GM23338 (cell line): ENCODE measurements around the gene MZT2A.

ENCODE experiments used
- EZH2 ChIP-seq: fragments of 200-600 bp; sonication (generic); IDR thresholded peaks from one replicate; pipeline ENCODE4 v1.8.0; 2017; ENCODE audit warnings: antibody characterized with exemption, mild to moderate bottlenecking, low read depth; ENCODE audit not compliant: unreplicated experiment
- POLR2AphosphoS5 ChIP-seq: IDR thresholded peaks from 2 replicates; pipeline ENCODE4 v1.6.1; 2016; ENCODE audit warnings: antibody characterized with exemption, low read depth
- TF ChIP-seq, protein P1 (sequence below), 2 experiments: fragments of 200-600 bp in 1 of 2; sonication (generic) in 1 of 2; conservative IDR thresholded peaks; 2 replicates each; pipeline versions ENCODE4 v1.5.1 to v1.6.1; 2016 to 2017; ENCODE audit warnings: antibody characterized with exemption in 2 of 2, low read depth in 2 of 2, mild to moderate bottlenecking in 2 of 2, moderate library complexity in 1 of 2
- TF ChIP-seq, protein P2 (sequence below): IDR thresholded peaks from one replicate; pipeline ENCODE4 v1.6.1; 2018; ENCODE audit warnings: antibody characterized with exemption; ENCODE audit not compliant: unreplicated experiment

DNA sequence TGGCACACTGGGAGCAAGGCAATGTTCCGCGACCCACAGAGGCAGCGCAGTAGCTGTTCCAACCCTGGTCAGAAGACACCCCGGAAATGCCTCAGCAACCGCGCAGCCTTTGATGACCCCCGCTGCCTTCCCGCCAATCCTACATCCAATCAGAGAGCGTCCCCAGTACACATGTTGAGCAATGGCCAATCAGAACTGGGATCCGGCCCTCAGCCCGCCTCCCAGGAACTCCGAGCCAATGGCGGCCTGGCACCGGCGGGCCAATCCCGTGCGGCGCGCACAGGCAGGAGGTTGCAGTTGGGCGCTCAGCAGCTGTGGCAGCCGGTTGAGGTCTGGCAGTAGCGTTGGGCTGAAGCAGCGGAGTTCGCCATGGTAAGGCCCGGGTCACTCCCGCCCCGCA is 16.4 kb downstream of the MZT2A start, which contains the start of gene TUBA3D:
- TF ChIP-seq, protein P1, sequence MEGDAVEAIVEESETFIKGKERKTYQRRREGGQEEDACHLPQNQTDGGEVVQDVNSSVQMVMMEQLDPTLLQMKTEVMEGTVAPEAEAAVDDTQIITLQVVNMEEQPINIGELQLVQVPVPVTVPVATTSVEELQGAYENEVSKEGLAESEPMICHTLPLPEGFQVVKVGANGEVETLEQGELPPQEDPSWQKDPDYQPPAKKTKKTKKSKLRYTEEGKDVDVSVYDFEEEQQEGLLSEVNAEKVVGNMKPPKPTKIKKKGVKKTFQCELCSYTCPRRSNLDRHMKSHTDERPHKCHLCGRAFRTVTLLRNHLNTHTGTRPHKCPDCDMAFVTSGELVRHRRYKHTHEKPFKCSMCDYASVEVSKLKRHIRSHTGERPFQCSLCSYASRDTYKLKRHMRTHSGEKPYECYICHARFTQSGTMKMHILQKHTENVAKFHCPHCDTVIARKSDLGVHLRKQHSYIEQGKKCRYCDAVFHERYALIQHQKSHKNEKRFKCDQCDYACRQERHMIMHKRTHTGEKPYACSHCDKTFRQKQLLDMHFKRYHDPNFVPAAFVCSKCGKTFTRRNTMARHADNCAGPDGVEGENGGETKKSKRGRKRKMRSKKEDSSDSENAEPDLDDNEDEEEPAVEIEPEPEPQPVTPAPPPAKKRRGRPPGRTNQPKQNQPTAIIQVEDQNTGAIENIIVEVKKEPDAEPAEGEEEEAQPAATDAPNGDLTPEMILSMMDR (conservative IDR thresholded peaks at IDR 0.05; ENCODE audit: low read depth in 2 of 2) = no peak
- TF ChIP-seq, protein P2, sequence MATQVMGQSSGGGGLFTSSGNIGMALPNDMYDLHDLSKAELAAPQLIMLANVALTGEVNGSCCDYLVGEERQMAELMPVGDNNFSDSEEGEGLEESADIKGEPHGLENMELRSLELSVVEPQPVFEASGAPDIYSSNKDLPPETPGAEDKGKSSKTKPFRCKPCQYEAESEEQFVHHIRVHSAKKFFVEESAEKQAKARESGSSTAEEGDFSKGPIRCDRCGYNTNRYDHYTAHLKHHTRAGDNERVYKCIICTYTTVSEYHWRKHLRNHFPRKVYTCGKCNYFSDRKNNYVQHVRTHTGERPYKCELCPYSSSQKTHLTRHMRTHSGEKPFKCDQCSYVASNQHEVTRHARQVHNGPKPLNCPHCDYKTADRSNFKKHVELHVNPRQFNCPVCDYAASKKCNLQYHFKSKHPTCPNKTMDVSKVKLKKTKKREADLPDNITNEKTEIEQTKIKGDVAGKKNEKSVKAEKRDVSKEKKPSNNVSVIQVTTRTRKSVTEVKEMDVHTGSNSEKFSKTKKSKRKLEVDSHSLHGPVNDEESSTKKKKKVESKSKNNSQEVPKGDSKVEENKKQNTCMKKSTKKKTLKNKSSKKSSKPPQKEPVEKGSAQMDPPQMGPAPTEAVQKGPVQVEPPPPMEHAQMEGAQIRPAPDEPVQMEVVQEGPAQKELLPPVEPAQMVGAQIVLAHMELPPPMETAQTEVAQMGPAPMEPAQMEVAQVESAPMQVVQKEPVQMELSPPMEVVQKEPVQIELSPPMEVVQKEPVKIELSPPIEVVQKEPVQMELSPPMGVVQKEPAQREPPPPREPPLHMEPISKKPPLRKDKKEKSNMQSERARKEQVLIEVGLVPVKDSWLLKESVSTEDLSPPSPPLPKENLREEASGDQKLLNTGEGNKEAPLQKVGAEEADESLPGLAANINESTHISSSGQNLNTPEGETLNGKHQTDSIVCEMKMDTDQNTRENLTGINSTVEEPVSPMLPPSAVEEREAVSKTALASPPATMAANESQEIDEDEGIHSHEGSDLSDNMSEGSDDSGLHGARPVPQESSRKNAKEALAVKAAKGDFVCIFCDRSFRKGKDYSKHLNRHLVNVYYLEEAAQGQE = no peak
- no peak for TF ChIP-seq POLR2AphosphoS5
- no peak for TF ChIP-seq EZH2
